Measurements from ENCODE around the gene OR56A5.

The OR56A5 gene

DNA sequence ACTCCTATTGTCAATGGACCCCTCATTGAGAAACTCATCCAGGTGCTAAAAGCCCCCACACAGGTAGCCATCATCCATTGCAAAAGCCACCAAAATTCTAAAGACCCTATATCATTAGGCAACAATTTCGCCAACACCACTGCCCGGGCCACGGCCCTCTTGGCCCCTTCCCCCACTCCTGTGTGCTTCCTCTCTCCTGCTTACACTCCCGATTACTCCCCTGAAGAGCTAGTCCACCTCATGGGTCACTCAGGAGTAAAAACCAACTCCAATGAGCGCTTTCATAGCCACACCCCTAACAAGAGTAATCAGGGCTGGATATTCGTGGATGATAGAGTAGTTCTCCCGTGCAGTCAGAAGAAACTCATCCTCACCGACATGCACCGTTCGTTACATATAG is 35.2 kb downstream of the OR56A5 start:
- H3K4me3 ChIP-seq (ENCODE audit: low read depth, low read length) = no peak overlapping the region
- TF ChIP-seq, protein P1, sequence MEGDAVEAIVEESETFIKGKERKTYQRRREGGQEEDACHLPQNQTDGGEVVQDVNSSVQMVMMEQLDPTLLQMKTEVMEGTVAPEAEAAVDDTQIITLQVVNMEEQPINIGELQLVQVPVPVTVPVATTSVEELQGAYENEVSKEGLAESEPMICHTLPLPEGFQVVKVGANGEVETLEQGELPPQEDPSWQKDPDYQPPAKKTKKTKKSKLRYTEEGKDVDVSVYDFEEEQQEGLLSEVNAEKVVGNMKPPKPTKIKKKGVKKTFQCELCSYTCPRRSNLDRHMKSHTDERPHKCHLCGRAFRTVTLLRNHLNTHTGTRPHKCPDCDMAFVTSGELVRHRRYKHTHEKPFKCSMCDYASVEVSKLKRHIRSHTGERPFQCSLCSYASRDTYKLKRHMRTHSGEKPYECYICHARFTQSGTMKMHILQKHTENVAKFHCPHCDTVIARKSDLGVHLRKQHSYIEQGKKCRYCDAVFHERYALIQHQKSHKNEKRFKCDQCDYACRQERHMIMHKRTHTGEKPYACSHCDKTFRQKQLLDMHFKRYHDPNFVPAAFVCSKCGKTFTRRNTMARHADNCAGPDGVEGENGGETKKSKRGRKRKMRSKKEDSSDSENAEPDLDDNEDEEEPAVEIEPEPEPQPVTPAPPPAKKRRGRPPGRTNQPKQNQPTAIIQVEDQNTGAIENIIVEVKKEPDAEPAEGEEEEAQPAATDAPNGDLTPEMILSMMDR (IDR thresholded peaks at IDR 0.05; ENCODE audit: borderline replicate concordance, insufficient read depth, low read depth, low read length) = no peak

DNA sequence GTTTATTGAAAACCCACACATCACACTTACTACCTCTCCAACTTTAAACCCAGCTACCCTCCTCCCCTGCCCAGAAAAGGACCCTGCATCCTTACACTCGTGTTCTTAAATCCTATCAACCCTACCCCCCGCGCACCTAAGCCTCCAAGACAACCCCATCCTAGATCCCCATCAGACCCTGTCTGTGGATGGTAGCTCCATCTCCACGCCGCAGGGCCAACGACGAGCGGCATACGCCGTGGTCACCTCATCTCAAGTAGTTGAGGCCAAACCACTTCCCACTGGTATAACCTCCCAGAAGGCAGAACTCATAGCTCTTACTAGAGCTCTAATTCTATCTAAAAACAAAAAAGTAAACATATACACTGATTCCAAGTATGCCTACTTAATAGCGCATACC is 35.6 kb downstream of the OR56A5 start:
- H3K4me3 ChIP-seq (ENCODE audit: low read depth, low read length) = no peak overlapping the region
- TF ChIP-seq, protein P1 (IDR thresholded peaks at IDR 0.05; ENCODE audit: borderline replicate concordance, insufficient read depth, low read depth, low read length) = no peak

DNA sequence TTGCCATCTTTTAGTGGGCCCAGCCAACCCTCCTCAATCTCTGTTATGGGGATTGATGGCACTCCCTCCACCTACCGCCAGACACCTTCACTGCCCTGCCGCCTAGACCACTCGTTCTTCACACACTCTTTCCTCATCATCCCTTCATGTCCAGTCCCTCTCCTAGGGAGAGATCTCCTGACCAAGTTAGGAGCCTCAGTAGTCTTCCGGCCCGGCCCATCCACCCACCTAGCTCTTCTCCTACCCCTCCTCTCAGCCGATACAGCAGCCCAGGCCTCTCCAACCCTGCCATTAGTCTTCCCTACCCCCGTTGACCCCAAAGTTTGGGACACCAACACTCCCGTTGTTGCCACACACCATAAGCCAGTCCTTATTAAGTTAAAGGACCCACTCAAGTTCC is 37.2 kb downstream of the OR56A5 start:
- H3K4me3 ChIP-seq (ENCODE audit: low read depth, low read length) = no peak overlapping the region
- TF ChIP-seq, protein P1 (IDR thresholded peaks at IDR 0.05; ENCODE audit: borderline replicate concordance, insufficient read depth, low read depth, low read length) = no peak

DNA sequence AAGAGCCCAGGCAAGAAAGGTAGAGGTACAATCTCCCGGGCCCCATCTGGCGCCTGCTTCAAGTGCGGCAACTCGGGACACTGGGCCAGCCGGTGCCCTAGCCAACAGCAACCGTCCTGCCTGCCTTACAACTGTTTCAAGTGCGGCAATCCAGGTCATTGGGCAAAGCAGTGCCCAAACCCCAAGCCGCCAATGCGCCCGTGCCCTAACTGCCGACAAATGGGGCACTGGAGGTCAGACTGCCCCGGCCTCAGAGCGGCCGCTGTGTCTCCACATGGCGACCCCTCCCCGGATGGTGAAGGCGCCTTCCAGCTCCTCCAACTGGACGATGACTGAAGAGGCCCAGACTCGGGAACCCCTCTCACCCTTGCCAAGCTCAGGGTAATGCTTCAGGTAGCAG is 37.7 kb downstream of the OR56A5 start:
- TF ChIP-seq, protein P1 (IDR thresholded peaks at IDR 0.05; ENCODE audit: borderline replicate concordance, insufficient read depth, low read depth, low read length) = no peak
- H3K4me3 ChIP-seq (ENCODE audit: low read depth, low read length) = no peak overlapping the region

DNA sequence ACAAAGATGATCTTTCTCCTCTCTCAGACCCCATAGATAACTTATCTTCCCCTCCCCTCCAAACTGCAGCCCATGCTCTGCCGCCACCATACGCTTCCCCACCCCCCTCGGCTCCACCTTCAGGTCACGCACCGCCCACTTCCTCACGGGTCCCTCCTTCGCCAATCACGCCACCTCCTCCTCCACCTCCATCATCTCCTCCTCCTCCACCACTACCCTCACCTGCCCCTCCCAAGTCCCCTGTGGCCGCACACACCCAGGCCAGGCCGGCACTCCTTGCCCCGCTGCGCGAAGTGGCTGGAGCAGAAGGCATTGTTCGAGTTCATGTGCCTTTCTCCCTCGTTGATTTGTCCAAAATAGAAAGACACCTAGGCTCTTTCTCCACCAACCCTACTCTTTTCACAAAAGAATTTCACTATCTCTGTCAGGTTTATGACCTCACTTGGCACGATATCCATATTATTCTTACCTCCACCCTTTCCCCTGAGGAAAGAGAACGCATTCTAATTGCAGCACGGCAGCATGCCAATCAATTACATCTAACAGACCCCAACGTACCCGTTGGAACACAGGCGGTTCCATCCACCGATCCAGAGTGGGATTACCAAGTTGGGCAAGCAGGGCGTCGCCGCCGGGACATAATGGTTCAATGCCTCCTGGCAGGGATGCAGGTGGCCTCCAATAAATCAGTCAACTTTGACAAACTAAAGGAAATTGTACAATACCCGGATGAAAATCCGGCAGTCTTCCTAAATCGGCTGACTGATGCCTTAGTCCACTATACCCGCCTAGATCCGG is 38.5 kb downstream of the OR56A5 start:
- no peak overlapping the region for H3K4me3 ChIP-seq (ENCODE audit: low read depth, low read length)
- TF ChIP-seq, protein P1 (IDR thresholded peaks at IDR 0.05; ENCODE audit: borderline replicate concordance, insufficient read depth, low read depth, low read length) = no peak

DNA sequence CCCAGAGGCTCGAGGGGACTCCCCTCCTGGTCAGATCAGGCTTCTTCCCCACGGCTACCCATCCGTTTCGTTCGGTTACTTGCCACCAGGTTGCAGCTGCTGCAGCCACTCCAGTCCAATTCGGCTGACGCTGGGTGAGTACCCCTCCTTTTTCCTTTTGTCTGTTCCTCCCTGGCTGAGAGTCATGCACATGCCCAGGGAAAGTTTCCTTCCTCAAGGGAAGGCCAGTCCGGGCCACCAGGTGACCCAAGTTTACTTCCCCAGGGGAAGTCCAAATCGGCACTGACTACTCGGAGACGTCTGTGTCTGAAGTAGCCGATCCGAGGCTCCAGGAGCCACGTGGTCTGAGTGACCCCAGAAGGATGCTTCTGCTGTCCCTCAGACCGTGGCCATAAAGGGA is 39.5 kb downstream of the OR56A5 start:
- no peak overlapping the region for H3K4me3 ChIP-seq (ENCODE audit: low read depth, low read length)
- TF ChIP-seq, protein P1 (IDR thresholded peaks at IDR 0.05; ENCODE audit: borderline replicate concordance, insufficient read depth, low read depth, low read length) = no peak

DNA sequence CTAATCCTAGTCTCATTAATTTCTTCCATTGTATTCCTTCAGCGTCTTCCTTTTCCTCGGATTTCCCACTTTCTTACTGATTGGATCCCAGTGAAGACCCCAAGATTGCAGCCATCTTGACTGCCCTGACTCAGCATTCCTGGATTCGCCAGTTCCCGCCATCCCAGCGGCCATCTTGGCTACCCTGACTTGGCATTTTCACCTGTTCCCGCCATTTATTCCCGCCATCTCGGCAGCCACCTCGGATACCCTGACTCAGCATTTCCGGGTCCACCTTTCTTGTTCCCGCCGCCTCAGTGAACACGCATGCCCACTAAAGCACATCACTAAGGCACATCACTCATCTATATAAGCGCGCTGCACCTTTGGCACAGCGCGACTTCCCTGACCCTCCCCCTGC is 40.0 kb downstream of the OR56A5 start:
- no peak overlapping the region for H3K4me3 ChIP-seq (ENCODE audit: low read depth, low read length)
- TF ChIP-seq, protein P1 (IDR thresholded peaks at IDR 0.05; ENCODE audit: borderline replicate concordance, insufficient read depth, low read depth, low read length) = no peak

Measured in GM12875 (cell line).